ENCODE results near the gene CAMK4. TPM values are rescaled to one million over a fixed set of nuclear protein-coding genes. Genes with fewer than 3 reads are reported as not detected.

The CAMK4 gene
- total and polyA plus RNA-seq, 9 of the 15 experiments (the other 6 are each of a cell fraction or from before 2014, with no cell fraction given): 0.35 TPM; not detected in 8

- no peak for TF ChIP-seq ZNF695 (CRISPR knock-in tag; IDR thresholded peaks at IDR 0.05)
- TF ChIP-seq ZNF707 (CRISPR knock-in tag; conservative IDR thresholded peaks at IDR 0.05): no peak
- no peak for TF ChIP-seq TEAD4 (IDR thresholded peaks at IDR 0.05; ENCODE audit: low read length)
- TF ChIP-seq TEAD4 (CRISPR knock-in tag; IDR thresholded peaks at IDR 0.05; ENCODE audit: borderline replicate concordance): no peak
- no peak for TF ChIP-seq XRCC4 (IDR thresholded peaks at IDR 0.05; ENCODE audit: extremely low read depth, insufficient read depth, insufficient read length)
- TF ChIP-seq SMAD3 (CRISPR knock-in tag; conservative IDR thresholded peaks at IDR 0.05): no peak
- no peak for TF ChIP-seq CTCF (IDR thresholded peaks at IDR 0.05 in 2 of 3, conservative IDR thresholded peaks at IDR 0.05 in 1 of 3; ENCODE audit: insufficient read depth in 2 of 3, low read depth in 1 of 3, low read length in 3 of 3)
- TF ChIP-seq ZNF134 (CRISPR knock-in tag; conservative IDR thresholded peaks at IDR 0.05): no peak
- TF ChIP-seq XRCC3 (IDR thresholded peaks at IDR 0.05): no peak
- no peak for TF ChIP-seq CUX1 (CRISPR knock-in tag; IDR thresholded peaks at IDR 0.05)
- TF ChIP-seq ZNF384 (IDR thresholded peaks at IDR 0.05; ENCODE audit: low read depth, low read length): no peak
- no peak for TF ChIP-seq FOXK2 (conservative IDR thresholded peaks at IDR 0.05 in 1 of 2, IDR thresholded peaks at IDR 0.05 in 1 of 2; ENCODE audit: low read depth in 2 of 2)
- TF ChIP-seq FOXP1 (CRISPR knock-in tag; IDR thresholded peaks at IDR 0.05): no peak
- no peaks in the 10 kb centered on the region for H3K36me3 ChIP-seq (ENCODE audit: control insufficient read depth, insufficient read depth, low read length)
- no peaks in the 10 kb centered on the region for H3K9me3 ChIP-seq (replicated peaks; ENCODE audit: control insufficient read depth, insufficient read depth, low read depth, low read length)
- FAIRE-seq (no peak), DNase-seq (ENCODE audit: extremely low read depth in 1 of 4, low spot score in 3 of 4) (no peak), ATAC-seq (no peak)
- H3K27ac ChIP-seq (ENCODE audit: extremely low read depth, low read depth, low read length): no peak overlapping the region
- H3K4me2 ChIP-seq (ENCODE audit: insufficient read depth, low read length): no peak overlapping the region
- CTCF ChIA-PET (ENCODE audit: low intra/inter-chr PET ratio): no interaction called here
- H3K9ac ChIP-seq (ENCODE audit: insufficient read depth in 1 of 2, low read depth in 2 of 2, low read length in 2 of 2): no peak overlapping the region
- no peak overlapping the region for H2AFZ ChIP-seq (ENCODE audit: low read depth, low read length)
- 0% methylated on average over 3 of the region's 3 CpGs for WGBS (ENCODE audit: insufficient coverage, low coverage, missing lambda C conversion rate)
- H3K27me3 ChIP-seq (ENCODE audit: control insufficient read depth in 2 of 2, insufficient read depth in 2 of 2, low read length in 2 of 2): peaks cover 0 to 7% of the 10 kb centered on the region in 2 experiments; a peak in 1 of 5 replicates
- H3K4me3 ChIP-seq: no peak overlapping the region
- no peaks in the 10 kb centered on the region for H3K79me2 ChIP-seq (ENCODE audit: control insufficient read depth, insufficient read depth, low read length)
- no peaks in the 10 kb centered on the region for H3K4me1 ChIP-seq (replicated peaks in 1 of 2; ENCODE audit: control insufficient read depth in 2 of 2, insufficient read depth in 2 of 2, low read length in 2 of 2)
- in situ Hi-C loops (cut with MboI) (no loop called here), intact Hi-C loops (cut with micrococcal nuclease) (no loop called here)
- H4K20me1 ChIP-seq (replicated peaks; ENCODE audit: control insufficient read depth, insufficient read depth, low read length): no peaks in the 10 kb centered on the region
- POLR2A ChIA-PET: interaction anchor here (1.7 to 2.5 kb wide), 2 partner anchors 11 to 12 kb away, joined by 4 to 6 read pairs; no protein-coding TSS in a partner anchor
- H3K9me1 ChIP-seq (ENCODE audit: control insufficient read depth, insufficient read depth, low read length): no peaks in the 10 kb centered on the region
- BruUV-seq (replicated peaks): no TSS peak
Observed at GRCh38 chr5:111472096-111472495, 247.9 kb downstream of the CAMK4 start.
